ENCODE data around the gene ARSA.
A peak's percentile ranks its signal among the peaks of the same experiment; 100 is the strongest.

Gene ARSA

GRCh38 chr22:50627642-50628542 lies at the start of gene ARSA:
Gene ARSA, minus strand, starts transcription at chr22:50628152. Its CDS starts 373 bp downstream, at chr22:50627779.
- peak; percentile 57 for TF ChIP-seq CTCF (IDR thresholded peaks at IDR 0.05)
- TF ChIP-seq ZFX (IDR thresholded peaks at IDR 0.05; ENCODE audit: borderline replicate concordance) = no peak
- H3K27ac ChIP-seq = peak within 1 kb of the TSS; percentile 65

DNA sequence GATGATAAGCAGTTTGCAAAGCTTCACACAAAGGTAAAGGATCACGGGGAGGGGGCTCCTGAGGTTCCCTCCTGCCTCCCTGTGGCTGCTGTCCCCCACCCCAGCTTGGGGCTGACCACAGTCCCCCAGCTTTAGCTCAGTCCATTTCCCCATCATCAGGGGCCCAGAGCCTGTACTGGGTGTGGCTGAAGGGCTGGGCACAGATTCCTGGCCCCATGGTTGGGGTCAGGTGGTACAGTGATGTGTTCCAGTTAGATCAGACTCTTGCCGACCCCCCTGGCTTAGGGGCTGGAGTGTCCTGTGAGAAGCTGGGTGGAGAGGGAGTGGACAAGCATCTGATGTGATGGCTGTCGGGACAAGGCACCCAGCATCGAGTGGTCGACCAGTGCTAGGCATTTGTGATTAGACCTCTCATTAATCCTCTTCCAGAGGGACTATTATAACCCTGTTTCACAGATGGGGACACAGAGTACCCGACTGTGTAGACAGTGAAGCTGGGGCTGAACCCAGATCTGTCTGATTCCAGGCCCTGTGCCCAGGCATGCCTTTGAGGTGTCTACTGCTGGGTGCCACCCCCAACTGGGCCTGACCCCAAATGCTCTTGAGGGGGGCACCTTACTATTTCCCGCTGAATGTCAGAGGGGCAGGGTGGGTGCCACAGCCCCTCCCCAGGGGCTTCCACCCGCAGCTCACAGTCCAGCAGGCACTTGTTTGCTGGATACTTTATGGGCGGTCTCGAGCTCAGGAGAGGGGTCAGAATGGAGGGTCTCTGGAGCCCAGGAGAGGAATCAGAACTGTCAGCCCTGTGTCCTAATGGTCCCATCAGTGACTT lies 48.9 kb upstream of the ARSA start:
- no peak for TF ChIP-seq CTCF (IDR thresholded peaks at IDR 0.05)
- no peak for TF ChIP-seq ZFX (IDR thresholded peaks at IDR 0.05; ENCODE audit: borderline replicate concordance)
- H3K27ac ChIP-seq = no peak overlapping the region

DNA sequence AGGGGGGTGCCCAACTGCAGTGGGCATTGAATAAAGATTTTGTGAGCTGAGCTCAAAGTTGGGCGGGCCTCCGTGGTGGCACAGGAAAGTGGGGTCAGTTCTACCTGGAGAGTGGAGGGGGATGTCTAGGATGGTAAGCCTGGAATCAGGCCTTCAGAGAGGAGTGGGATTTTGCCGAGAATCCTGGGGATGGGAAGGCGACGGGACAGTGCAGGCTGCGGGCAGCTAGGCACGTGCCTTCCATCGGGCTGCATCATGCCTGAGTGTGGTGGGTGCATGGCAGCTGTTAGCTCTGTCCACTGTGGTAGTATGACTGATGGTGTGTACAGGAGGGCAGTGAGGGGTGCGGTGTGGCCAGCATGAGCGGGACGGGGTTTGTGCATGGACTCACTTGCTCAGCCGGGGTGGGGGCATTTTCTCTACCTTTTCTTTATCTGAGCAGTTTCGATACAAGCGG lies 48.3 kb upstream of the ARSA start:
- TF ChIP-seq ZFX (IDR thresholded peaks at IDR 0.05; ENCODE audit: borderline replicate concordance) (no peak), CTCF (IDR thresholded peaks at IDR 0.05) (no peak)
- H3K27ac ChIP-seq = no peak overlapping the region

DNA sequence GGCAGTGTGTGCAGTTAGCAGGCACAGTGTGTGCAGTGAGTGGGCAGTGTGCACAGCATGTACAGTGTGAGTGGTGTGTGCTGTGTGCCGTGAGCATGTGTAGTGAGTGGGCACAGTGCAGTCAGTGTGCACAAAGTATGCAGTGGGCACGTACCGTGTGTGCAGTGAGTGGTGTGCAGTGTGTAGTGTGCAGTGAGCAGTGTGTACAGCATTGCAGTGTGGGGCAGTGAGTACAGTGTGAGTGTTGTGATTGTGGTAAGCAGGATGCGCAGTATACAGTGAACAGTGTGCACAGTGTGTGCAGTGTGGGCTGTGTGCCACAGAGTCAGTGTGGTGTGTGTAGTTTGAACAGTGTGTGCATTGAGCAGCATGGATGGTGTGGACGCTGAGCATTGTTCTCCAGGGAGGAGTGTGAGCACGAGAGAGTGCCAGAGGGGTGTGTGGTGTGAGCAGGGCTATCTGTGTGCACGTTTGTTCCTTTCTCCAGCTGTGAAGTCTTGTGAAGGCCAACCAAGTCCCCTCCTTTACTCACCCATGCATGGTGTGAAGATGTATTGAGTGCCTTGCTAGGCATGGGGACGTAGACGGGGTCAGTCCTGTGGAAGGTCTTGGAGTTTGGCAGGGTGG lies 47.7 kb upstream of the ARSA start:
- peak overlapping the region; percentile 80 for H3K27ac ChIP-seq
- TF ChIP-seq ZFX (IDR thresholded peaks at IDR 0.05; ENCODE audit: borderline replicate concordance) (no peak), CTCF (IDR thresholded peaks at IDR 0.05) (no peak)

- TF ChIP-seq ZFX (IDR thresholded peaks at IDR 0.05; ENCODE audit: borderline replicate concordance) (no peak), CTCF (IDR thresholded peaks at IDR 0.05) (no peak)
- peak overlapping the region; percentile 80 for H3K27ac ChIP-seq
Measured at GRCh38 chr22:50674606-50675552, 46.9 kb upstream of the ARSA start.

DNA sequence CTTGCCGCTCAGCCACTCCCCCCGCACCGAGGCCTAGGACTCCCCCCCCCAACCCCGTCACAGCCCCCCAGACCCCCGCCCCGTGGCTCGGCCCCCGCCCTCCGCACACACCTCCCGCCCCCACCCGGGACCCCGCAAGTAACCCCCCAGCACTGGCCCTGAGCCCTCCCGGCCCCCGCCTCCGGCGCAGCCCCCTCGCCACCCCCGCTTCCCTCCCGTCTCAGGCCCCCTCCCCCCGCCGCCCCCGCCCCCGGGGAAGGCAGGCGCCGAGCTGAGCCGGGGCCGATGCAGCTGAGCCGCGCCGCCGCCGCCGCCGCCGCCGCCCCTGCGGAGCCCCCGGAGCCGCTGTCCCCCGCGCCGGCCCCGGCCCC lies 46.2 kb upstream of the ARSA start:
- peak overlapping the region; percentile 80 for H3K27ac ChIP-seq
- no peak for TF ChIP-seq CTCF (IDR thresholded peaks at IDR 0.05)
- TF ChIP-seq ZFX (IDR thresholded peaks at IDR 0.05; ENCODE audit: borderline replicate concordance) = no peak
